HG02678 (cell line): ENCODE data around the gene LRFN4.
A peak's percentile ranks its signal among the peaks of the same experiment; 100 is the strongest.
"Not testable (repeated sequence)": the region's sequence is repeated elsewhere in the genome, so short reads cannot be mapped to it uniquely, and the experiment has no call there.

ENCODE experiments used
- ATAC-seq: cut with Tn5 transposase; IDR thresholded peaks from one replicate; pipeline ENCODE4 v1.9.1; 2021; ENCODE audit warnings: mild to moderate bottlenecking, moderate library complexity; ENCODE audit not compliant: unreplicated experiment

The LRFN4 gene

GRCh38 chr11:66856496-66857233, at the start of gene LRFN4:
TSS of gene LRFN4 (plus strand) at chr11:66857064. CDS start at chr11:66857745, 681 bp downstream.
- peak; percentile 25 for ATAC-seq

- ATAC-seq = no peak
Measured at GRCh38 chr11:66809592-66809991, 47.3 kb upstream of the LRFN4 start.

- ATAC-seq = no peak
Measured at GRCh38 chr11:66810576-66811185, 46.2 kb upstream of the LRFN4 start.

- no peak for ATAC-seq
Measured at GRCh38 chr11:66814678-66815077, 42.2 kb upstream of the LRFN4 start.

GRCh38 chr11:66815646-66816045, 41.2 kb upstream of the LRFN4 start:
- ATAC-seq = no peak

- no peak for ATAC-seq
Measured at GRCh38 chr11:66818231-66818955, 38.5 kb upstream of the LRFN4 start.

- no peak for ATAC-seq
Measured at GRCh38 chr11:66820381-66820780, 36.5 kb upstream of the LRFN4 start.

- ATAC-seq = no peak
Measured at GRCh38 chr11:66820901-66821300, 36.0 kb upstream of the LRFN4 start.

- ATAC-seq = no peak
Measured at GRCh38 chr11:66823700-66824099, 33.2 kb upstream of the LRFN4 start.

- not testable (repeated sequence) for ATAC-seq
Measured at GRCh38 chr11:66824573-66824972, 32.3 kb upstream of the LRFN4 start.

- no peak for ATAC-seq
Measured at GRCh38 chr11:66834539-66834845, 22.4 kb upstream of the LRFN4 start.

- no peak for ATAC-seq
Measured at GRCh38 chr11:66834943-66835342, 21.9 kb upstream of the LRFN4 start.

- no peak for ATAC-seq
Measured at GRCh38 chr11:66835768-66836405, 21.0 kb upstream of the LRFN4 start.

GRCh38 chr11:66840317-66841091, 16.4 kb upstream of the LRFN4 start:
- no peak for ATAC-seq

GRCh38 chr11:66841861-66842260, 15.0 kb upstream of the LRFN4 start:
- ATAC-seq = no peak

GRCh38 chr11:66842501-66842895, 14.4 kb upstream of the LRFN4 start:
- ATAC-seq = no peak

- peak; percentile 87 for ATAC-seq
Measured at GRCh38 chr11:66842896-66843775, 13.7 kb upstream of the LRFN4 start, which contains the start of gene RCE1. TSS of gene RCE1 (plus strand) at chr11:66843441. CDS start at chr11:66843456, 15 bp downstream.

GRCh38 chr11:66843776-66844495, 12.9 kb upstream of the LRFN4 start:
- no peak for ATAC-seq

- ATAC-seq = no peak
Measured at GRCh38 chr11:66844496-66845142, 12.2 kb upstream of the LRFN4 start.
